NT2/D1 (cell line): ENCODE data around the gene CARD11.

Experiments
- SUZ12 ChIP-seq: IDR thresholded peaks from 2 replicates; pipeline ENCODE4 v1.6.1; 2011; ENCODE audit not compliant: insufficient read length, insufficient read depth; ENCODE audit errors: extremely low read depth
- YY1 ChIP-seq: IDR thresholded peaks from 2 replicates; pipeline ENCODE4 v1.6.1; 2011; ENCODE audit not compliant: insufficient read length, insufficient read depth

DNA sequence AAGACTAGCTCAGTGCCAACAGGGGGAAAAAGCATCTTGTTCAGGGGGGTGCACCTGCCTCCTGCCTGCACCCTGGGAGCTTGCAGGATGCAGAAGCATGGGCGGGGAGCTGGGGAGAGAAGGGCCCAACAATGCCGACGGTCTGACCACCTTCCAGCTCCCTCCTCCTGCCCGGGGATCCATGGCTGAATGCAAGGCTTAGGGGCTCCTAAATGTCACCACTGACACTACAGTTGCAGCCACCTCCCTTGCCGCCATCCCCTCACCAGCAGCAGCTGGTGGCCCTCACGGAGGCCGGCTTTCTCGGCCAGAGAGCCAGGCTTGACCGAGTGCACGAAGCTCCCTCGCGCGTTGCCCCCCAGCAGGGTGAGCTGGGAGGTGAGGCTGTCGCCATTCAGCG is 120.8 kb downstream of the CARD11 start:
- TF ChIP-seq YY1: no peak
- TF ChIP-seq SUZ12: no peak
